SIG-M5 treated with dmso at 0.1 percent for 504 hours (cell line): ENCODE data around the gene AARS2.

Experiments
- DNase-seq: peaks from one replicate; lab custom pipeline; 2025; ENCODE audit not compliant: unreplicated experiment; lab: John Stamatoyannopoulos, UW

AARS2 gene

GRCh38 chr6:44263354-44264100 lies 49.6 kb downstream of the AARS2 start:
- DNase-seq = peak; percentile 38

GRCh38 chr6:44262467-44263353 lies 50.4 kb downstream of the AARS2 start:
- no peak for DNase-seq

- DNase-seq = no peak
Measured at GRCh38 chr6:44261581-44261980, 51.6 kb downstream of the AARS2 start.

- no peak for DNase-seq
Measured at GRCh38 chr6:44260451-44261297, 52.5 kb downstream of the AARS2 start.

GRCh38 chr6:44260011-44260410 lies 53.1 kb downstream of the AARS2 start:
- no peak for DNase-seq

- no peak for DNase-seq
Measured at GRCh38 chr6:44258921-44259320, 54.2 kb downstream of the AARS2 start.

- DNase-seq = no peak
Measured at GRCh38 chr6:44258325-44258863, 54.8 kb downstream of the AARS2 start.

GRCh38 chr6:44257753-44258324 lies 55.3 kb downstream of the AARS2 start:
- DNase-seq = peak; percentile 48

- peak; percentile 52 for DNase-seq
Measured at GRCh38 chr6:44257025-44257752, 56.0 kb downstream of the AARS2 start, which contains the start of gene SLC35B2. Gene SLC35B2, minus strand, starts transcription at chr6:44257528. Its CDS starts 118 bp downstream, at chr6:44257410.

GRCh38 chr6:44256775-44257024 lies 56.4 kb downstream of the AARS2 start:
- DNase-seq = no peak

GRCh38 chr6:44255871-44256774 lies 57.0 kb downstream of the AARS2 start:
- DNase-seq = peak; percentile 37

GRCh38 chr6:44255105-44255808 lies 57.9 kb downstream of the AARS2 start:
- no peak for DNase-seq

- DNase-seq = no peak
Measured at GRCh38 chr6:44254191-44255104, 58.7 kb downstream of the AARS2 start.

- peak; percentile 25 for DNase-seq
Measured at GRCh38 chr6:44253307-44254101, 59.6 kb downstream of the AARS2 start.

GRCh38 chr6:44251576-44252524 lies 61.3 kb downstream of the AARS2 start:
- no peak for DNase-seq
